Posterior vena cava (tissue), 2 donors: ENCODE results near the gene FBXL14. TPM values are rescaled to one million over a fixed set of nuclear protein-coding genes. Genes with fewer than 3 reads are reported as not detected.

ENCODE experiments used
- DNase-seq: peaks from one replicate; pipeline ENCODE4 v3.0.0-alpha.2; 2020; ENCODE audit warnings: low spot score
- intact Hi-C, 2 donors: fragments of 100-400 bp; cut with DNase I; formaldehyde crosslinking; loops; one replicate each; pipeline versions ENCODE4 v1.14.1 to v1.14.2; 2022 to 2023
- total RNA-seq, 2 donors: library from RNA; stranded (reverse); fragmentation: NEBNext Ultra II Directional; extraction: Animal tissue kit (Norgen Biotek cat#: 25700); gene quantifications; one replicate each; pipeline ENCODE4 v1.2.1, GENCODE V29; 2021
- donor health status: DM: yes; HTN: yes; CAD: no.
- donor health status: DM: yes; HTN: yes; CAD: no.

The FBXL14 gene
- total RNA-seq, 2 donors from 2014 or later = 6.3 to 7.3 TPM

DNA sequence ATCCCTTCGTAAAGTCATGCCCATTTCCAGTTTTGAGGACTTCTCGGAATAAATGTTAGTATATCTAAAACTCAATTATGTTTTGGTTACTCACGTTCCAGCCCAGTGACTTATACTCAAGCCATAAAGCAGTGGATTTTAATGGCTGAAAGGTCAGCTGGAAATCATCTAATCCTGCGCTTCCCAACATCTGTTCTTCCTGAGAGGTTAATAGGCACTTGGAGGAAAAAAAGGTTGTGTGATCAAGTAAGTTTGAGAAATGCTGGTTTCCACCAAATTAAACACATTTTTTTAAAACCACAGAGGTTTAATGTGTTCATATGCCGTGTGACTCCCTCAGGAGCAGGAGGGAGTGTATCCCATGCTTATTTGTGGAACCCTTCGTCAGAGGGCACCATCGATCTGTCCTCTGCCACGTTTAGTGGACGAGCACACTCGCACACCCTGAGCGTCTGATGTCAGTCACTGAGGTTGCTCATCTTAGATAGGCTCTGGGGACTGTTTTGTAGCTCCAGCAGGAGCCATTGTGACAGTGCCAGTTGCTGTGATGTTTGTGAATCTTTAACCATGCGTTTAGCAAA, 41.4 kb downstream of the FBXL14 start:
- DNase-seq = no peak
- intact Hi-C loops = no loop called here

GRCh38 chr12:1552171-1552570, 42.2 kb downstream of the FBXL14 start:
- no peak for DNase-seq
- intact Hi-C loops = no loop called here

DNA sequence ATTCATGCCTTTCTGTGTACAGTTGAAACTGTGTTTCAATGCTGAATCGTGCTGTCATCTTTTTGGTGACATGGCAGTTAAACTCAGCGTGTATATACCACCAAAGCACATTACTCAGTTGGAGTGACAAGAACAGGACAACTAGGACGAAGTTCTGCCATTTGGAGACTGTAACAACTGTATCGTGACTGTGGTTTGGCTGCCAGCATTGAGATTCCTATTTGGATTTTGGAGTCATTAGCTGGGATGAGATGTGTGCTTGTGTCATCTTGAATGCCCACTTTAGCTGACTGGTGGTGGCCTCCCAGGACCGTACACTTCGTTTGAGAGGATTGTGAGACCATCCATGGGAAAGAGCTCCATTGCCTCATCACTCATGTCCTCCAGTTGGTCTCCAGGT, 42.9 kb downstream of the FBXL14 start:
- DNase-seq = no peak

DNA sequence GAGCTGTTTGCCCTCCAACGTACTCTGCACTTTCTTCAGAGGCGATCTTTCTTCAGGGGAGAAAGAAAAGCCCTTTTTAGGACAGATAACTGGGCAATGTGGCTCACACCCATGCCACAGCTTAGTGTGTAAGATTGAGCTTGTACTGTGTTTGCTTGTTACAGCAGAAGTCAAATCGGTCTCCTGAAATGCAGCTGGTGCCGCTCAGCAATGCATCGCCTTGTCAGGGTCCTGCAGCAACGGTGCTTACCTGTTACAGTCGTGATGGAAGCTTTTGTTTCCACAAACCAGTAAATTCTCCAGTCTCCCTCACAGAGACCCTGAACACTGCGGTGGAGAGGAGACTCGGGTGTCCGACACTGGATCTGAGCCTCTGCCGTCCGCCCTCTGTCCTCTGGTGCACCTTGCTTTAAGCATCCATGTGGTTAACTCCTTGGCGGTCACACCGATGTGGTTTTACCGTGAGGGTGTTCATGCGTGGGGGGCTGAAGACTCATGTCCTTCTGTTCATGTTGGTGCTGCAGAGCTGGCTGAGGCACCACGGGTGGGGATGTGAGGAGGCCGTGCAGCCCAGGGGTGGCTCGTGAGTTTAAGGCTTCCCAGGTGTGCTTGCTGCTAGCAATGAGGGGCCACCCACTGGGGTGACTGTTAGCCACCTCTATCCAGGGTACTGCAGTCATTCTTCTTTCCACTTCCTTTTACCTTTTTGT, 47.3 kb downstream of the FBXL14 start:
- no peak for DNase-seq
- intact Hi-C loops = no loop called here

More for the DNA sequence above, 42.9 kb downstream of the FBXL14 start:
- intact Hi-C loops = no loop called here

GRCh38 chr12:1544996-1545700, 49.2 kb downstream of the FBXL14 start:
- intact Hi-C loops = no loop called here
- no peak for DNase-seq

GRCh38 chr12:1542599-1542998, 51.8 kb downstream of the FBXL14 start:
- DNase-seq = no peak
- intact Hi-C loops = no loop called here

GRCh38 chr12:1540690-1541089, 53.7 kb downstream of the FBXL14 start:
- no peak for DNase-seq

GRCh38 chr12:1539135-1539534, 55.2 kb downstream of the FBXL14 start:
- no peak for DNase-seq
- intact Hi-C loops = no loop called here

More at GRCh38 chr12:1540690-1541089, 53.7 kb downstream of the FBXL14 start:
- intact Hi-C loops = no loop called here

DNA sequence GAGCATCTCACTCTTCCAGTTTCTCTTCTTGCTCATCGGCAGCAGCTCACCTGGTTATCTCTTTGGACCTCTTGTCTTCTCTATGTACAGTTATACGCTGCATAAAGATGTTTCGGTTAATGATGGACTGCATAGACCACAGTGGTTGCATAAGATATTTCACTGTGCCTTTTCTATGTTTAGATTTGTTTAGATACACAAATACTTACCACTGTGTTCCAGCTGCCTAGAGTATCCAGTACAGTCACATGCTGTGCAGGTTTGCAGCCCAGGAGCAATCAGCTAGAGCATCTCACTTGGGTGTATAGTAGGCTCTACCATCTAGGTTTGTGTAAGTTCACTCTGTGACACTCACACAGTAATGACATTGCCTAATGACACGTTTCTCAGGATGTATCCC, 57.6 kb downstream of the FBXL14 start:
- DNase-seq = no peak
- intact Hi-C loops = no loop called here

DNA sequence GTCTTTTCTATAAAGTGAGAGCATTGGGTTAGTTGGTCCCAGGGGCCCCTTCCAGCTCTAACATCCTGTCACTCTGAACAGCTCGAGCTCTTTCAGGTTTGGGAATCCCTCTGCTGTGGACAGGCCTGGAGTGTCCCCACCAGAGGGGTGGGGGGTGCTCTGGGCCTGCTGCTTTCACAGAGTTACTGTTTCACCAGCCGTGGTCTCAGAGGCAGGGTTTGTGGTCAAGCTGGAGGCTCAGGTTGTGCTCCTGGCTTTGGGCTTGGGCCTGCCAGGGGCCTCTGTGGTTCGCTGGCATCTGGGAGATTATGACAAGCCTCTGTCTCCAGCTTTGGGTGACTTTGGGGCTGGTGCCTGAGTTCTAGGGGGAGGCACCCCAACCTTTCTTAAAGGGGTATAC, 59.6 kb downstream of the FBXL14 start:
- no peak for DNase-seq
- intact Hi-C loops = no loop called here

DNA sequence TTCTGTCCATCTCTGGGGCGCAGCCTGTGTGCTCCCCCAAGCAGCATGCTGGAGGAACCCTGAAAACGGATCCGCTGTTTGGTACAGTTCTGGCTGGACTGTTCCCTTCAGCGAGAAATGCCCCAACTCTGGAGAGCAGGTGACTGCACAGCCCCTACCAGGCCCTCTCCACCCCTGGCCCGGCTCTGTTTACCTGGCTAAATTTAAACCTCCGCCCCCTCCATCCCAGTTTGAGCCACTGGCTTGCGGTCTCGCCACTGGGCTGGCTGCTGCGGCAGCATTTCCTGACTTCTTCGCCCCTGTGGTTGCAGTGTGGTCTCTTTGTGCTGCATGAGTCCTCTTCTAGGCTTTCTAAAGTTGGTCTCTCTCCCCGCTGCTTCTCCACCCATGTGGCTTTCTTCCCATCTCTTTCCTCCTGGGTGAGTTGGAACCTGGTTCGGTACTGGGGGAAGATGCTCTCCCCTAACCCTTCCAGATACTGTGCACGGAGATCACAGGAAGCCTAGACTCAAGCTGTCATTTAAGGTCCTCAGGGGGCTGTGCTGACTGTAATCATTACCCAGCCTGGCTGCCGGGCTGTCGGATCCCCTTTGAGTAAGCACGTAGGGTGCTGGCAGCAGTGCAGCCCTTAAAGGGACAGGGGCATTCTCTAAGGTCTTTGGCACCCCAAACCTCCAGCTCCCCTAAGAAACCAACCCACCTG, 60.6 kb downstream of the FBXL14 start:
- no peak for DNase-seq
- intact Hi-C loops = no loop called here

DNA sequence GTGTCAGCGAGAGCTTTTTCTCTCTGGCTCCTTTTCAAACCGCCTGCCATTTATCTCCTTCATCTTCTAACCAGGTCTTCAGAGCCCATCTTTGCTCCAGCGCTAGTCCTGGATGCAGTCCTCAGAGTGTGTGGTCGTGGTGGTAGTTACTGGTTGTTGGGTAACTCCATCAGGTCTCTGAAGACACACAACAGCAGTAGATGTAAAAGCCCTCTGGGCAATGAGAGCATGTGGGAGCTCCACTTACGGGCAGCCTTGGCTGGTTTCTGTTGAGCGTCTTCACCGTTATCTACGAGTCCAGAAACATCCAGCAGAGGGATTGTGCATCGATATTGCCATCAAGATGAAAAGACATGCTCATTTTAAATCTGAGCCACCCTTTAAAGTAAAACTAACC, 61.2 kb downstream of the FBXL14 start:
- intact Hi-C loops = no loop called here
- DNase-seq = no peak

- intact Hi-C loops = no loop called here
- no peak for DNase-seq
Observed at GRCh38 chr12:1532375-1533165, 61.8 kb downstream of the FBXL14 start.

GRCh38 chr12:1531654-1532374, 62.6 kb downstream of the FBXL14 start:
- DNase-seq = peak; percentile 68
- intact Hi-C loops = no loop called here

DNA sequence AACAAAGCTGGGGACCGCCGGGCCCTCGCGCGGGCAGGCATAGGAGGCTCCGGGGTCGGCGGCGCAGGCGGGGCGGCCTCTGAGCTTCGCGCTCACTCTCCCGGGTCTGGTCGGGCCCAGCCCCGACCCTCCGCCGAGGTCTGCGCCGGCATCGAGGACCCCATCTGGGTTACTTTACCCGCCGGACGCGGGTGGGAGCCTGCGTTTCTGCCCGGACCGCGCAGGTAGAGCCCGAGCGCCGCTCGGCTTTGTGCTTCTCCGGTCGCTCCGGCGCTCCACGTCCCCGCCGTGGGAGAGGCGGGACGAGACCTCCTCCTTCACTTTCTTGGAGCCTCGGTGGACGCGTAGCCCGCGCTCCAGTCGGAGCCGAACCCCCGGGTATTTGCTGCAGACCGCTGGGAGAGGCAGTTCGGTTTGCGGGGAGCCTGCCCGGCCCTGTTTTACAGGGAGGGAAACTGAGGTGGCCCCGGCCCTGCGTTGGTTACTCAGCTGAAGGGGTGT, 63.2 kb downstream of the FBXL14 start:
- intact Hi-C loops = no loop called here
- DNase-seq = peak; percentile 80

DNA sequence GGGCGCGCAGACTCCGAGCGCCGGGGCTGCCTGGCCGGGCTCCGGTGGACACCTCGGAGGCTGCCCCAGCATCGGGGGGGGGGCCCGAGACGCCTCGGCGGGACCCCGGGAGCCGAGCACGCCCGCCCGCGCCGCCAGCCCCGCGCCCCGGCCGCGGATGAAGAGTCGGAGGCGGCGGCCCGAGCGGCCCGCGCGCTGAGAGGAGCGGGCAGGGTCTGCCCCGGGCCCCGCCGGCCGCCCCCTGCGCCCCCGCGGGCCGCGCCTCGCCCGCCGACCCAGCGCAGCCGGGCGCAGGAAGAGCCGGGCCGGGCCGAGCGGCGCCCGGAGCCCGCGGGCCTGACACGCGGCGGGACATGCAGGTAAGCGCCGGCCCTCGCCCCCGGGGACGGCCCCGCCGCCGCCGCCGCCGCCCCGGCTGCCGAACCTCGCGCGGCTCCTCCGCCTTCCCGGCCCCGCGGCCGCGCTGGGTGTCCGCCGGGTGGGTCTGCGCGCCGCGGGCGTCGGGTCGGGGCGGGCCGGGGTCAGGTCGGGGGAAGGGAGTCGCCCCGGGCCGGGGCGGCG, 63.7 kb downstream of the FBXL14 start:
- DNase-seq = no peak

DNA sequence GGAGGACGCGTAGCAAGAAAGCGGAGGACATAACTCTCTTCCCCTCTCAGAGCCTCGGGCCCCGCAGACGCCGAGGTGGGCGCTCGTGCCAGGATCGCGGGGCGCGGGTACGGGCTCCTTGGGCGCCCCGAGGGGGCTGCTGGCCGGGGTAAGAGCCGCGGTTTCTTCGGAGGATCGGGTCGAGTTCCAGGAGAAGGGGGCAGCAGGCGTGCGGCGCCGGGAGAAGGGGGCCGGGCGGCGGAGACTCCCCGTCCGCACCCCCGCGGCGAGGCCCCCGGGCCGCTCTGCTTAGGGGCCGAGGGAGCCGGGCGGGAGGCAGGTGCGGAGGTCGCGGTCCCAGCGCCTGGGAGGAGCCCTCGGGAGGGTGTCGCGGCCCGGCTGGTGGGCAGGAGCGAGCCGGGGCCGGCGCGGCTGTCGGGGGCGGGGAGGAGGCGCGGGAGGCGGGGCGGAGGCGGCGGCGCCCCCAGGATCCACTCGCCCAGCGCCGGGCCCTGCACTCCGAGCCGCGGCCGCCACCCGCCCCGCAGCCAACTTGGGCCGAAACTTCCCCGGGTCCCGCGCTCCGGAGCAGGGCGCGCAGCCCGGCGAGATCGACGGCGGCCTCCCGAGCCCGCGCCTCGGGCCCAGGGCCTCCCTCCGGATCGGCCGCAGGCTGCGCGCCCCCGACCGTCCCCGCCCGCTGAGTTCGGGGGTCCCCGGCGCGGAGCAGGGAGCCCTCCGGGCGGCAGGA, 64.4 kb downstream of the FBXL14 start:
- DNase-seq = no peak
- intact Hi-C loops = no loop called here

More for the DNA sequence above, 63.7 kb downstream of the FBXL14 start:
- intact Hi-C loops = no loop called here
